Measurements from ENCODE around the gene RBFA. TPM values are rescaled to one million over a fixed set of nuclear protein-coding genes. Genes with fewer than 3 reads are reported as not detected.
A peak's percentile ranks its signal among the peaks of the same experiment; 100 is the strongest.
"Not testable (repeated sequence)": the region's sequence is repeated elsewhere in the genome, so short reads cannot be mapped to it uniquely, and the experiment has no call there.

RBFA gene
- total and polyA plus RNA-seq, 4 donors, result 16.1 to 32.1 (median 23.4) TPM

DNA sequence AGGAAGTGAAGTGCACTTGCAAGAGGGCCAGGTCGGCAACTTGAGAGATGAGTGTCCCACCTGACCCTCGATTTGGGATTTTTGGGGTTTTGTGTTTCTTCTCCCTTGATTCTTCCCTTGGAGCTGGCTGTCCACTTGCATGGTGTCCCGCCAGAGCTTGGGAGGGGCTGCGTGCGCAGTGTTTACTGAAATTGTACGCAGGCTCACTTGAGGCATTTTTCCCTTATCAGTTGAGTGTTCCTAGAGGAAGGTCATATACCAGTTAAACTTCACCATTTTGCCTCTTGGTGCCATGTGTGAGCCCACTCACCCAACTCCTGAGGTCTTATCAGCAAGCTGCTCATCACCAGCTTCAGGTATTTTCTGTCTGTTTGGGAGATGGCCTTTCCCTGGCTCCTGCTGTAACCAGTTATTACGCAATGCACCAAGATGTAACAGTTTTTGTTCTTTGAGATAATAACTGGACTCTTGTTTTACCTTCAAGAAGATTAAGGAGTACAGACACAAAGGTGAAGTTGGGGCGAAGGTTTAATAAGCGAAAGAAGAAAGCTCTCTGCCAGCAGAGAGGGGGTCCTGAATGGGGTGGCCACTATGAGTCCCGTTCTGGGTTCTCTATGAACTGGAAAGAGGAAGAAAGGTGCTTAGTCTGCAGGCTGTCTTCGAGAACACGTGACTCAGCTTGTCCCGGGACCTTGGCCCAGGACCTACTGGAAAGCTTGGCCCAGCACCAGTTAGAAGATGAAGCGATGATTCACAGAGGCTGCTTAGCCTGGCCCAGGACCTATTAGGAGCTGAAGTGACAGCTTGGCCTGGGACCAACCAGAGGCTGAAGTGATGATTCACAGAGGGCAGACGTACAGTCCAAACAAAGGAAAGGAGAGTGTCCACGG, 24.3 kb upstream of the RBFA start:
- Histone ChIP-seq H3K36me3 (ENCODE audit: control insufficient read depth in 4 of 4, insufficient read depth in 4 of 4, low read length in 4 of 4) (peaks cover 0 to 13% (median 0%) of the 10 kb centered on the region in 4 donors), H3K27ac (ENCODE audit: low read depth in 1 of 2, low read length in 1 of 2) (peak overlapping the region in 1 of 2 donors; percentile 59), H3K9ac (ENCODE audit: insufficient read depth in 1 of 2, low read length in 2 of 2) (no peak overlapping the region), H3K27me3 (ENCODE audit: control insufficient read depth in 3 of 3, insufficient read depth in 3 of 3, low read length in 2 of 3) (no peaks in the 10 kb centered on the region), H3K9me3 (ENCODE audit: control insufficient read depth in 4 of 4, insufficient read depth in 3 of 4, low read length in 3 of 4) (peaks cover 0 to 19% (median 7%) of the 10 kb centered on the region in 4 donors), H3K4me1 (ENCODE audit: control insufficient read depth in 5 of 5, insufficient read depth in 5 of 5, low read length in 5 of 5) (no peaks in the 10 kb centered on the region), H3K4me3 (no peak overlapping the region)
- 88 to 95% methylated on average over 16 of the region's 16 CpGs for WGBS, 2 donors
- ATAC-seq (ENCODE audit: insufficient read depth, low FRiP score), result peak; percentile 62
- no peak for DNase-seq
- TF ChIP-seq, protein P1, sequence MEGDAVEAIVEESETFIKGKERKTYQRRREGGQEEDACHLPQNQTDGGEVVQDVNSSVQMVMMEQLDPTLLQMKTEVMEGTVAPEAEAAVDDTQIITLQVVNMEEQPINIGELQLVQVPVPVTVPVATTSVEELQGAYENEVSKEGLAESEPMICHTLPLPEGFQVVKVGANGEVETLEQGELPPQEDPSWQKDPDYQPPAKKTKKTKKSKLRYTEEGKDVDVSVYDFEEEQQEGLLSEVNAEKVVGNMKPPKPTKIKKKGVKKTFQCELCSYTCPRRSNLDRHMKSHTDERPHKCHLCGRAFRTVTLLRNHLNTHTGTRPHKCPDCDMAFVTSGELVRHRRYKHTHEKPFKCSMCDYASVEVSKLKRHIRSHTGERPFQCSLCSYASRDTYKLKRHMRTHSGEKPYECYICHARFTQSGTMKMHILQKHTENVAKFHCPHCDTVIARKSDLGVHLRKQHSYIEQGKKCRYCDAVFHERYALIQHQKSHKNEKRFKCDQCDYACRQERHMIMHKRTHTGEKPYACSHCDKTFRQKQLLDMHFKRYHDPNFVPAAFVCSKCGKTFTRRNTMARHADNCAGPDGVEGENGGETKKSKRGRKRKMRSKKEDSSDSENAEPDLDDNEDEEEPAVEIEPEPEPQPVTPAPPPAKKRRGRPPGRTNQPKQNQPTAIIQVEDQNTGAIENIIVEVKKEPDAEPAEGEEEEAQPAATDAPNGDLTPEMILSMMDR (IDR thresholded peaks at IDR 0.05; ENCODE audit: control extremely low read depth, extremely low read depth), result no peak

DNA sequence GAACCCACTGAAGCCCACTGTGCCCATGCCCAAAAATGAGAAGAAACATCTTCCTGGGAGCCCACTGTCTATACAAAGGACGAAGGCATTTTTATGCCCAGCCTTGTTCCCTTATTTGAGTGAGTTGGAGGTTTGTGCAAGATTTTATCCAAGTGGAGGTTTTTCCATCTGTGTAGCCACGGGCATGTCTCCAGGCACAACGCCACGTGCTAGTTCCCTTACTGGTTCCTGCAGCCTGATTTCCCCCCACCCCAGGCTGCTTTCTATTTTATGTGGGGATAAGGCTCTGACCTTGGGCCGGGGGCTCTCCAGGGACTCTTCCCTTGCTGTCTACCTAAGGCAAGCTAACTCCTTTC, 23.7 kb upstream of the RBFA start:
- DNase-seq, result no peak
- H3K4me3 ChIP-seq, result no peak overlapping the region
- 76 to 88% methylated on average over 5 of the region's 5 CpGs for WGBS, 2 donors
- ATAC-seq (ENCODE audit: insufficient read depth, low FRiP score), result no peak
- peak overlapping the region in 1 of 2 donors; percentile 59 for H3K27ac ChIP-seq (ENCODE audit: low read depth in 1 of 2, low read length in 1 of 2)
- TF ChIP-seq, protein P1 (IDR thresholded peaks at IDR 0.05; ENCODE audit: control extremely low read depth, extremely low read depth), result no peak
- H3K27me3 ChIP-seq (ENCODE audit: control insufficient read depth in 3 of 3, insufficient read depth in 3 of 3, low read length in 2 of 3), result no peaks in the 10 kb centered on the region
- H3K36me3 ChIP-seq (ENCODE audit: control insufficient read depth in 4 of 4, insufficient read depth in 4 of 4, low read length in 4 of 4), result peaks cover 0 to 13% (median 0%) of the 10 kb centered on the region in 4 donors
- H3K4me1 ChIP-seq (ENCODE audit: control insufficient read depth in 5 of 5, insufficient read depth in 5 of 5, low read length in 5 of 5), result no peaks in the 10 kb centered on the region
- H3K9ac ChIP-seq (ENCODE audit: insufficient read depth in 1 of 2, low read length in 2 of 2), result no peak overlapping the region
- peaks cover 0 to 19% (median 6%) of the 10 kb centered on the region in 4 donors for H3K9me3 ChIP-seq (ENCODE audit: control insufficient read depth in 4 of 4, insufficient read depth in 3 of 4, low read length in 3 of 4)

DNA sequence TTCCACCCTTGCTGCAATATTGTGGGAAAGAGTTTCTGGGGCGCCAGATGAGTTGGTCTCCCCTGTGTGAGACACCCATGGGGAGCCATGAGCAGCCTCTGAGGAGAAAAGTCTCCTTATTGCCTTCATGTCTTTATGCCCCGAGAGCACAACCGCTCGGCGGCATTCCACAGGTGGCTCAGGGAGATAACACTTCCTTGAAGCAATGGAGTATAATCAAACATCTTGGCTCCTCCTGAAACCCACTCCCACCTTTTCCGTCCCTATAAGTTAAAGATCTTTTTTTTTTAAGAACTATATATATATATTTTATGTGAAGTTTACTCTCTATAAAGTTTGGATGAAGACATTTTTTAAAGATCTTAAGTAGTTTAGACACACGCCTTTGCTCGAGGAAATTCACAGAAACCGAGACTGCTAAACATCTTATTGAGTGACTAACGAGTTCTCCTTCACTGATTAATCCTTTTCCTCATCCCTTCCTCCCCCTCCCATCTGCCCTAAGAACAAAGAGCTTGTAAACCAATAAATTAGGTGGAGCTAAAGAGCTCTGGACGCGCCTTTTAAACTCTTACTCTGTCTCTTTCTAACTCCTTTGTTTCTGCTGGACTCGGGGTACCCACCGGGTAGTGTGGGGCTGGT, 22.6 kb upstream of the RBFA start:
- ATAC-seq (ENCODE audit: insufficient read depth, low FRiP score); H3K9ac ChIP-seq (ENCODE audit: insufficient read depth in 1 of 2, low read length in 2 of 2); H3K27me3 ChIP-seq (ENCODE audit: control insufficient read depth in 3 of 3, insufficient read depth in 3 of 3, low read length in 2 of 3); DNase-seq; H3K4me3 ChIP-seq; H3K4me1 ChIP-seq (ENCODE audit: control insufficient read depth in 5 of 5, insufficient read depth in 5 of 5, low read length in 5 of 5); H3K27ac ChIP-seq (ENCODE audit: low read depth in 1 of 2, low read length in 1 of 2): not testable (repeated sequence)
- Histone ChIP-seq H3K9me3 (ENCODE audit: control insufficient read depth in 4 of 4, insufficient read depth in 3 of 4, low read length in 3 of 4) (peaks cover 0 to 19% (median 6%) of the 10 kb centered on the region in 4 donors), H3K36me3 (ENCODE audit: control insufficient read depth in 4 of 4, insufficient read depth in 4 of 4, low read length in 4 of 4) (peaks cover 0 to 13% (median 0%) of the 10 kb centered on the region in 4 donors)
- WGBS, 2 donors, result 95 to 96% methylated on average over 14 of the region's 14 CpGs

DNA sequence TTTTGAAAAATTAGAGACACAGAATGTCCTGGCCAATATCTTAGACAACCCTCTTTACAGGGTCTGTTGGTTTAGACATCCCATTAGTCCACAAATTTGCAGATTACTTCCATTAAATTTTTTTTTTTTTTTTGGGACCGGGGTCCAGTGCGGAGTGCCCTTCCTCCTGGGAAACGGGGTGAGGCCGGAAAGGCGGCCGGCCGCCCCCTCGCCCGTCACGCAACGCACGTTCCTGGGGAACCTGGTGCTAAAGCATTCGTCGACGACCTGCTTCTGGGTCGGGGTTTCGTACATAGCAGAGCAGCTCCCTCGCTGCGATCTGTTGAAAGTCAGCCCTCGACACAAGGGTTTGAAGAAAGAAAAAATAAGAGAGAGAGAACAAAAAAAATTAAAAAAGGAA, 21.5 kb upstream of the RBFA start:
- WGBS, 2 donors, result 96 to 98% methylated on average over 20 of the region's 20 CpGs
- H3K9ac ChIP-seq (ENCODE audit: insufficient read depth in 1 of 2, low read length in 2 of 2), result no peak overlapping the region
- ATAC-seq (ENCODE audit: insufficient read depth, low FRiP score), result no peak

More for the DNA sequence above, 21.5 kb upstream of the RBFA start:
- Histone ChIP-seq H3K4me3 (no peak overlapping the region), H3K27me3 (ENCODE audit: control insufficient read depth in 3 of 3, insufficient read depth in 3 of 3, low read length in 2 of 3) (no peaks in the 10 kb centered on the region), H3K4me1 (ENCODE audit: control insufficient read depth in 5 of 5, insufficient read depth in 5 of 5, low read length in 5 of 5) (no peaks in the 10 kb centered on the region), H3K9me3 (ENCODE audit: control insufficient read depth in 4 of 4, insufficient read depth in 3 of 4, low read length in 3 of 4) (peaks cover 0 to 19% (median 6%) of the 10 kb centered on the region in 4 donors), H3K36me3 (ENCODE audit: control insufficient read depth in 4 of 4, insufficient read depth in 4 of 4, low read length in 4 of 4) (peaks cover 0 to 13% (median 0%) of the 10 kb centered on the region in 4 donors), H3K27ac (ENCODE audit: low read depth in 1 of 2, low read length in 1 of 2) (no peak overlapping the region)
- TF ChIP-seq, protein P1 (IDR thresholded peaks at IDR 0.05; ENCODE audit: control extremely low read depth, extremely low read depth), result no peak
- no peak for DNase-seq
